Amygdala (tissue), 56 donors: ENCODE measurements around the gene IFI27L1.

ENCODE experiments used
- DNase-seq, 56 donors: peaks; one replicate each; lab custom pipeline; 2025; lab: John Stamatoyannopoulos, UW

The IFI27L1 gene

DNA sequence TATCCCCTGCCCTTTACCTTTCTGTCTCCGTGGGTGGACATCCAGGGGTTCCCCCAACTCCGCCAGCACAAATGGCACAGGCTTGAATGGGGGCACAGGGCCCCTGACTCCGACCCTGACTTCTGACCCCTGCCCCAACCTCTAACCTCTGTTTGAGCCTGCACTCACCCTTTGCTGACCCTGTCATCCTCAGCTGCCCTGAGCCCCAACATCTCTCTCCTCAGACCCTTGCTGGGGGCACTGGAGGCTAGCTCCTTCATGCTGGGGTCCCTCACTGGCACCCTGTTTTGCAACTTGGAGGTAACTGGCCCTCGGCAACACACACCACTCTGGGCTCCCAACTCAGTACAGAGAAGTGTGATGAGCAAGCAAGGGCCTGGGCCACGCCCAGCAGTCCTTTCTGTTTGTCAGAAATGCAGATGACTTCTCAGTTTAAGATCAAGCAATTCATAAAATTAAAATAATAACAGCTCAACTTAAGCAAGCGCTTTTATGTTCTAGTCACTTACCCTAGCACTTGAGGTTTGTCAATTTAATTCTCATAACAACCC is 31.5 kb downstream of the IFI27L1 start:
- DNase-seq = no peak

DNA sequence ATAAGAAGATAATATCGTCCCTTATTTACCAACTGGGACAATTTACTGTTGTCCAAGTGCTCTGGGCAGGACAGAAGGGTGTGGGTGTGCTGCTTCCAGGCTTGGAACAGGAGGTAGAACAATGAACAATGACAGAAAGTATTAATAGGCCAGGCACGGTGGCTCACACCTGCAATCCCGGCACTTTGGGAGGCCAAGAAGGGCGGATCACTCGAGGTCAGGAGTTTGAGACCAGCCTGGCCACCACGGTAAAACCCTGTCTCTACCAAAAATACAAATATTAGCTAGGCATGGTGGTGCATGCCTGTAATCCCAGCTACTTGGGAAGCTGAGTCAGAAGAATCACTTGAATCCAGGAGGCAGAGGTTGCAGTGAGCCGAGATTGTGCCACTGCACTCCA is 32.0 kb downstream of the IFI27L1 start:
- DNase-seq = no peak

DNA sequence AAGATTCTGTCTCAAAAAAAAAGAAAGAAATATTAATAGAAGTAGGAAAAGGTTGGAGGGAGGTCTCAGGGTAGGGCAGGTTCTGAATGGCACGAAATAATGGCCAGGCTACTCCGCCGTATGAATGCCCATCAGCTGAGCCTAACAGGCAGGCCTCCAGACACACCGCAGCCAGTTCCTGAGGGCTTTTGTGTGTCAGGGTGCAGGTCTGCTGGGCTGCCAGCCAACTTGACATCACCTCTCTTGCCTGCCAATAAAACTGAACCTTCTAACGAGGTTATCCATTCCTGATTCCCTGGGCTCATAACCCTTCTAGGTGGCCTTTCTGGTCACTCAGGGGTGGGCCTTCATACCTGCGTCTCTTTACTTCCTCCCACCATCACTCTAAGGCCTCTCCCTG is 32.4 kb downstream of the IFI27L1 start:
- DNase-seq = peak in 5 of 56 donors; percentile 13 to 37 (median 18)

DNA sequence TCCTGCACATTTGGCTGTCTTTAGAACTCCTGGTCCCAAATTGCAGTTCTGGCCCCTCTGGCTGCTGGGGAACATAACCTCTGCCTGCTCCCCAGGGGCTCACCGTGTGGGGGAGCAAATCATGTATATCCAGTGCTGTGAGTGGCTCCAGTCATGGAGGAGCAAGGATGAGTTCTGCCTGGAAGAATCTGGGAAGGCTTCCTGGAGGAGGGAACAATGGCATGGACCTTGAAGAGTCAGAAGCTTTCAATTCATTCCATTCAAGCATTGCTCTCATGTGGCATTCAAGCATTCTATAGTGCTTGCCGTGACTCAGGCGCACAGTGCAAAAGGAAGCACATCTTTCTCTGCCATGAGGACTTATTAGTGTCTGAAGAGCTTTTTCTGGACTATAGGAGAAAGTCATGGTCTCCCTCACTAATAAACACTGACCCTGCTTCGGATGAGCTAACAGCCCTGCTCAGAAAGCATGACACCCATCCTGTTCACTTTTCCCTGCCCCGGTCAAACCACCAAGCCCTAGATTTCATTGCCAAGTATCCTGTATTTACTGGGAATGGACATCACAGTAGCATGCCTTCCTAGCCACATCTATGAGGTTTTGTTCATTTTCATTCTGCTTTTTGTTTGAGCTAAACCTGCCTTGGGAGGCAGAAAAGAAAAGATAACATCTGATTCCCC is 32.9 kb downstream of the IFI27L1 start:
- no peak for DNase-seq

DNA sequence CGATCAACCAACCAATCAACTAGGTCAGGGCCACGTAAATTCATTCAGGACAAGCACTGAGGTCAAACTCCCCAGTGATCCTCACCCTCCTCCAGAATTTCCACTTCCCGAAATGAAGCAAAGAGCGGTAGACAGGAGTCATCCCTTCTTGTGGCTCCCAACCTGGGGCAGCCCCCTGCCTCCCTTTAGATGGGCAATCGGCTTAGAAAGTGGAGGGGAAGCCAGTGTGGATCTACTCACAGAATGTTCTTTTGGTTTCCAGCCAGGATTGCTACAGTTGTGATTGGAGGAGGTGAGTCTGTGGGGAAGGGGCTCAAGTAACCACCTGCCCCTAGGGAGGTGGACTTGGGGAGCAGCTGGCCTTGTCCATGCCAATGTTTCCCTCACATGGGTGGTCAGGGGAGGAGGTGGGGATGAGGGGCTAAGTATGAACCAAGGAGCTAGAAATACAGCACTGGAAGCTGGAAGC is 33.5 kb downstream of the IFI27L1 start:
- DNase-seq = no peak

DNA sequence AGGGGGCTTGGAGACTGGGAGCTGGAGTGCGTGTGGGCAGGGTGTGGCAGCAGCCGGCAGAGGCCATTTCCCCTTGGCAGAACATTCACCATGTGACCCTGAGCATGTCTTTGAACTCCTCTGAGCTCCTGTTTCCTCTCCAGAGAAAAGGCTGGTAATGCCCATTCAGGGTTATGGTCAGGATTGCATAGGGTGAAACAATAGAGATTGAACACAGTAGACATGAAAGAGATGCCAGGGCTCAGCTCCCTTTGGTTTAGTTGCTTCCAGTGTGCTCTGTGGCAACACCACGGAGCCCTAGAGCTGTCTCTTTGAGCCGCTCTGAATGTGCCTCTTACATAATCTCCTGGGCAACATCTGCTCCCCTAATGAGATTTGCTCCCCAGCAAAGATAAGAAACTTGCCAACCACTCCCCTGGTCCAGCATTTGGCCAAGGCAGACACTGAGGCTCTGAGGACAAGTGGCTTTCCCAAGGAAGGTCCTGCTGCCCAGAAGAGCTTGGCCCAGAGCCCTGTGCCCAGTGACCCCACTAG is 34.0 kb downstream of the IFI27L1 start:
- DNase-seq = peak in 3 of 56 donors; percentile 13 to 21 (median 14)

DNA sequence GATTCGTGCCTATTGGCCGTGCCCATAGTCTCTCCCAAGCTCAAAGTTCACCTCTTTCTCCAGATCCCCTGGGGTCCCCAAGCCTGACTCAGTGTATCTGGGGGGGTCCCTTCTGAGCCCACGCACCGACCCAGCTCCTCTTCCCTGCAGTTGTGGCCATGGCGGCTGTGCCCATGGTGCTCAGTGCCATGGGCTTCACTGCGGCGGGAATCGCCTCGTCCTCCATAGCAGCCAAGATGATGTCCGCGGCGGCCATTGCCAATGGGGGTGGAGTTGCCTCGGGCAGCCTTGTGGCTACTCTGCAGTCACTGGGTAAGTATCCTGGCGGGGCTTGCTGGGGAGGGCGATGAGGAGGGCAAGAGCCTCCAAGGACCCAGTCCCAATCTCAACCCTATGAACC is 34.5 kb downstream of the IFI27L1 start:
- DNase-seq = no peak

DNA sequence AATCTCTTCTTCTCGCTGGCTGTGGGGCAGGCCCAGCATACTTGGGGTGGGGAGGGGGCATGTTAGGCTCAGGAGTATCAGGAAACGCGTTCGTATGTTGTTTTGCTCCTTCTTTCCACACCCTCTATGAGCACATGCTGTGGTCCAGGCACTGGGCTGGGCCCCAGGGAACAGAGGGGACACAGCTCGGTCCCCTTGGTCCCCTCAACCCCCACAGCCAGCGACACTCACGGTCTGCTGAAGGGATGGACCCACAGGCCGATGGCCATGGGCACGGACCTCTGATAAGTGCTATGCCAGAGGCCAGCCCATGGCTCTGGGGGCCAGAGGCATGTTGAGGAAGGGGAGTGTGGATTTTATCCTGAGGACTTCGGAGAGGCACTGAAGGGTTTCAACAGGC is 35.6 kb downstream of the IFI27L1 start:
- DNase-seq = no peak

DNA sequence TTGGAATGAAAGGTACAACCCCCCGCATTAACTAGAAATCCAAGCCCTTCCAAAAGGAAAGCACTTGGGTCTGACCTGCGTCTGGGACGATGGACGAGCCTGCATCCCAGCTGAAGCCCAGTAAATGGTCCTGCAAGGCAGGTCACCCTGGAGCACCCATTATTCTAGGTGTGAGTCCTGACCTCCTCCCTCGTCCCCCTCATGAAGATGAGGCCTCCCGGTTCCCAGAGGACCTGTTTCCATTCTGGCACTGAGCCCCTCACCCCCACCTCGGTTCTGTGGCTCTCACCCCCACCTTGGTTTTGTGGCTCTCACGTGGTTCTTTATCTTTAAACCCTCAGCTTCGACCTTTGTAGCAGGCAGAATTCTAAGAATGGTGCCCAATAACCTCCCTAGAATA is 36.7 kb downstream of the IFI27L1 start:
- no peak for DNase-seq

DNA sequence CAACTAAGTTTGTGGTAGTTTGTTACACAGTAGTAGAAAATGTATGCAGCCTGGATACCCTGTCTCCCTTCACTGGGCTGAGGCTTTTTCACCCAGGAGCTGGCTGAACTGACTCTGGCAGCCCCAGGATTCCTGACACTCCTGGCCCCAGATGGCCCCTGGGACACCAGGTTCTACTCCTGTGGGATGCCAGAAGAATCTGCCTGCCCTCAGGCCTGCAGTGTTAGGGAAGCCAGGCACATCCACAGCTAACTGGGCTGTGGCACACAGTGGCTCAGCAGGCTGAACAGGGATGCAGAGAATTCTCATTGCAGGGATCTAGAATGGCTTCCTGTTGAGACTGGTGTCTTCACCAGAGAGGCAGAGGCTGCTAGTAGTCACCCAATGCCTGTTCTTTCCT is 38.0 kb downstream of the IFI27L1 start:
- no peak for DNase-seq

DNA sequence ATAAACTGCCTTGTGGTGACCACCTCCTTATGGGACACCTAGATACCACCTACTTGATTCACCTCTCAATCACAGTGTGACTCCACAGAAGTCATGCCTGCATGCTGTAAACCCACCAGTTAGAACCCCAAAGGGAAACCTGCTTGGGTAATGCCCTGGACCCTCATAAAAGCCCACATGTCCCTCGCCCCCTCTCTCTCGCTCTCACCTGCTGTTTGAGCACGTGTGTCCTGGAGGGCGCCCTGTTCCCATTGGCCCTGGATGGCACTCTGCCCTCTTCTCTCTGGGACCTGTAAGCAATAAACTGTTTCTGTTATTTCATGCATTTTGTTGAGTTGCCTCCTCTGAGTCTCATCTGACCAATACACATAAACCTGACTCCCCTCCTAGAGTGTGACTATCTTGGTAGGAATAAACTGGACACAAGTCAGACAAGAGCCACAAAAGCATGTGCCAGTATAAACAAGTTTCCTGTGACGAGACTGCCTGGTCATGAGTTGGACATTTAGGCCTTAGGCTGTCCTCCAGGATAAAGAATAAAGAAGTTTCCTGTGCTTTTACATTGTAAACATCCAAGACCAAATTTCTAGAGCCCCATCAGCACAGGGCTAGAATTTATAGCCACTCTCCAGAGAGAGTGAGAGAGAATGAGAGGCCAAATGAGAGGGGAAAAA is 39.7 kb downstream of the IFI27L1 start:
- DNase-seq = no peak

DNA sequence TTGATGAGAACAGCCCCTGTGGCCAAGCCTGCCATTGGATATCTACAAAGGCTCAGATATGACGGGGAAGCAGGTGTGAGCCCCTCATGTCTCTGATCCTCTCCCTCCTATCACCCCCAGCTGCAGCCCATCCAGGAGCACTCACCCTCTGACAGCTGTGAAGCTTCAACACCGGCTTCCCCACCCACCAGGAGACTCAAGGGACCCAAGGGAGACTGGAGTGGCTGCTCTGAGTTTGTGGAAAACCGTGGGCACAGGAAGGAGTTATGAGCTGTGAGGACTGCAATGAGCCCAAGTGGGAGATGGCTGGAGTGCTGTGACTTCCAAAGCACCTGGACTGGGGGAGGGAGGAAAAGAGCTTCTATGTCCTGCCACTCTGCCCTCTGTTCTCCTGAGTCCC is 40.4 kb downstream of the IFI27L1 start:
- DNase-seq = no peak

DNA sequence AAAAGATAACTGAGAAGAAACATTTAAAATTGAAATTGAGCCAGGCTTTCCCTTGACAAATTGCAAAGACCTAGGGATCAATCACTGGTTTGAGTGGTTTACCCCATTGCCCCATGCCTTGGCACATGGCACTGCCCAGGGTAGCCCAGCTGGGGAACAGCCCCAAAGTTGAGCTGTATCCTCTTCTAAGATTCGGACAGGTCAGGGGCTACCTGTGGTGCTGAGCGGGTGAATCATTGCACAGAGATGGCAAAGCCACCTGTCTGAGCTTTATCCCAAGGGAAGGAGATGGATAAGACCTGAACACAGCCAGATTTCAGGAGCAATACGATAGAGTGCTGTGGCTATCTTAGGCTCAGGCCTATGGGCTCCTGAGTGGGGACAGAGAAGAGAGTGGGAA is 41.3 kb downstream of the IFI27L1 start:
- DNase-seq = no peak

DNA sequence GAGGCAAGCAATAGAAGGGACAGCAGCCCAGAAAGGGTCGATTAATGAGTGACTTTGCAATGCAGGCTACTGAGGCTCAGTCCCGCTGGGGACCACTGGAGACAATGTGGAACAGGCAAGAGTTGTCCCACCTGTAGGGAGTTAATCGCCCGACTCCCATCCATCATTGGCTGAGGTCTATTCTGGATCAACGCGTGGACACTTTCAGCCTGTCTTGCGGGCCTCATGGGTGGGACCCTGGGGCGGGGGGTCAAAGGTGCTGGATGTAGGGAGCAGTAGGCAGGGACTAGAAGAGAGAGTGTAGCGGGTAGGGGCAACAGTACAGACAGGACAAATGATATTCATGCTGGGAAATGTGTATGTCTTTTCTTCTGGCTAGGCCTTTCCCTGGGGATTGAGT is 42.2 kb downstream of the IFI27L1 start:
- no peak for DNase-seq

DNA sequence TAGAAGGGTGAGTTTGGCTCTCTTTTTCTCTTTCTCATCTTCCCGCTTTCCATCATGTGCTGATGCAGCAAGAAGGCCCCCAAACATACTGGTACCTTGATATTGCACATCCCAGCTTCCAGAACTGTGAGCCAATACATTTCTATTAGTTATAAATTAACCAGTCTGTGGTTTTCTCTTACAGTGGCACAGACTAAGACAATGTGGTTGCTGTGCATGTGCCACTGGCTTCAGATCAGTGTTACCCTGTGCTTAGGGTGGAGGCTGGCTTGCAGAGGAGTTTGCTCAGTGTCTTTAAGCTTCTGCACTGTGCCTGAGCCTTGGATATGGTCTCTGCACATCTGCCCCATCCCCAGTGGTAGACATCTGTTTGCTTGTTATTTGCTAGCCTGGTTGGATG is 42.8 kb downstream of the IFI27L1 start:
- DNase-seq = no peak

DNA sequence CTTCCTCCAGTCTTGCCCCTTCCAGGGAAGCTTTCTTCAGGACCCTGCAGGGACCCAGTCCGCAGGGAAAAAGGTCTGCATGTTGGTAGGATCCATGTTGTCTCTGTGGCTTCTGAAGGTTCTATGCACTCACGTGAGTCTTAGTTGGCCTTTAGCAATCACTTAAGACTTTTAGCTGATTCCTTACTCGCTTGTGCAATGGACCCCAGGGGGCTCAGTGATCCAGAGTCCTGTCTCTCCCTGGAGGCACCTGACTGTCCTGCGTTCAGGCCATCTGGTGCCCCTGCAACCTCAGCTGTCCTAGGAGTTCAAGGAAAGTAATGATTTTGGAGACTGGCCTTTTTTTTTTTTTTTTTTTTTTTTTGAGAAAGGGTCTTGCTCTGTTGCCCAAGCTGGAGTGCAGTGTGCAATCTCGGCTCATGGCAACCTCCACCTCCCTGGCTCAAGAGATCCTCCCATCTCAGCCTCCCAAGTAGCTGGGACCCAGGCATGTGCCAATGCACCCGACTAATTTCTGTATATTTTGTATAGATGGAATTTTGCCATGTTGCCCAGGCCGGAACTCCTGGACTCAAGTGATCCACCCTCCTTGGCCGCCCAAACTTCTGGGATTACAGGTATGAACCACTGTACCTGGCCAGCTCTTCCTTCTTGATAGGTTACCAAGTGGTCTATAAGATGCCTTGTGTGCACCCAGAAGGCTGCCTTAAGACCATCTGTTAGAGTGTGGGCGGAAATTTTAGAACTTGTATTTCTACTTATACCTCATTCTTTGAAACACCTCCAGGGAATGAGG is 43.7 kb downstream of the IFI27L1 start:
- DNase-seq = no peak

DNA sequence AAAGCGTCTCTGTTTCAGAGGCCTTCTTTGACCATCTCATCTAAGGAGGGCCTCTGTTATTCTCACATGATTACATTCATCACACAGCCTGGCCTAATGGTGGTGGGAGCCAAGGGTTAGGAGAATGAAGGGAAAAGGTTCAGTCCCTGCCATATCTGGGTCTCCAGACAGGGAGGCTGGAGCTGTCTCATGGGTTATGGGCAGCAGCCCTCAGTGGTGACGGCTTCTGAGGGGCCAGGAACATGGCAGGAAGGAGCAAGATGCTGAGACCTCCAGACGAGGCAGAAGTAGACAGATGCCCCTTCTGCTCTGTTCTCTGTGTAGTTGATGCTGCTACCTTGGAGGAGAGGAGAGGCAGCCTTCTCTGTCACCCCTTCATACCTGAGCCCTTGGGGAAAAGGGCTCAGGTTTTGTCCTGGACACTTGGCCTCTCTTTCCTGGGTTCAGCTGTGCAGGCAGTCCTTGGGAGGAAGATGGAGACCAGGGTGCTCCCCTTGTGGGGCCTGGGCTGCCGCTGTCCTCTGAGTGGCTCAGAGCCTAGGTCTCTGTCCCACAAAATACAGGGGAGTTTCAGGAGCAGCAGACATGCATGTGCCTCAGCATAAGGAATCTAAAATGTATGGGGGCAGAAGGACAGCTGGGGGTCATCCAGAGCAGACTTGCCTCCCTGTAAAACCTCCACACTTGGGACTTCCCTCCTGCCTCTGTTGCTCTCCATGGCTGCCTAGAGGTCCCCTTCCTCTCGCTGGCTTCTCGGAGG is 44.7 kb downstream of the IFI27L1 start:
- DNase-seq = no peak

DNA sequence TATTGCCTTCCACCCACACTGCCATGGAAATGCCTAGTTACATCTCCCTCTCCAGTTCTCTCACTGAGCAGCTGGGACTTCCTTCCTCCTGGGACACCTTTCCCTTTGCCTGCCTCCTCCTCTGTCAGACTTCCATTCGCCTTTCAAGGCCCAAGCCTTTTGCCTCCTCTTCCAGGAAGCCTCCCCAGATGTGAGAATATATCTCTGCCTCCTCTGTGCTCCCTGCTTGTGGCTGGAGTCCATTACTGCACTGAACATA is 45.2 kb downstream of the IFI27L1 start:
- no peak for DNase-seq

DNA sequence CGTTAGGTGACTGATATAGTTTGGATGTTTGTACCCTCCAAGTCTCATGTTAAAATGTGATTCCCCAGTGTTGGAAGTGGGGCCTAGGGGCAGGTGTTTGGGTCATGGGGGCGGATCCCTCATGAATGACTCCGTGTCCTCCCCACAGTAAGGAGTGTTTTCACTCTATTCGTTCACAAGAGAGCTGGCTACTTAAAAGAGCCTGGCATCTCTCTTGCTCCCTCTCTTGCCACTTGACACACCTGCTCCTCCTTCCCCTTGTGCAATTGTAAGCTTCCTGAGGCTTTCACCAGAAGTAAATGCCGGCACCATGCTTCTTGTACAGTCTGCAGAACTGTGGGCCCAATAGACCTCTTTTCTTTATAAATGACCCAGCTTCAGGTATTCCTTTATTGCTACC is 45.7 kb downstream of the IFI27L1 start:
- no peak for DNase-seq

DNA sequence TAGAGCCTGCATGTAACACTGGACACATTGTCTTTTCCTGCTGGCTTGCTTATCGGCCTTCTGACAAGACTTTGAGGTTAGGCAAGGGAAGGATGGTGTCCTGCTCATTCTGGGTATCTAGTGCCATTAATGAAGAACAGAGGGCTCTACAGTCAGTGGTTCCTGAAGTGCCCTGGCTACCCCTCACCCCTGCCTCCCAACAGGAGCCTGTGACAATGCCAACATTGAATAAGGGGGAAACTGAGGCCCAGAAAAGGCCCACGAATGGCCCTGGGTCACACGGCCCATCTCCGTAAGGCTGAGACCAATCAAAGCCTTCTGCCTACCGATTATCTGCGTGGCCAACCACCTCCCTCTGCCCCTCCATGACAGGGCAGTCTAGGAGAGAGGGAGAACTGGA is 46.2 kb downstream of the IFI27L1 start:
- DNase-seq = no peak
